ENCODE results near the gene MLLT10. TPM values are rescaled to one million over a fixed set of nuclear protein-coding genes. Genes with fewer than 3 reads are reported as not detected.

MLLT10 gene
- total and polyA plus RNA-seq, 2 donors (not counting 3 experiments of a cell fraction or from before 2014, with no cell fraction given): 35.4 to 54.0 TPM

GRCh38 chr10:21488957-21489446 is 45.0 kb upstream of the MLLT10 start:
- no peaks in the 10 kb centered on the region for H3K9me3 ChIP-seq (replicated peaks; ENCODE audit: control insufficient read depth, insufficient read depth, low read length)
- H3K9me1 ChIP-seq (replicated peaks; ENCODE audit: control insufficient read depth, extremely low read depth, insufficient read depth, low read length): no peaks in the 10 kb centered on the region
- H3K79me2 ChIP-seq (ENCODE audit: control insufficient read depth, insufficient read depth, low read length): no peaks in the 10 kb centered on the region
- no peak overlapping the region for H3K9ac ChIP-seq (replicated peaks; ENCODE audit: extremely low read depth, insufficient read depth, low read length)
- no peak overlapping the region for H2AFZ ChIP-seq (ENCODE audit: low read depth, low read length)
- no peak overlapping the region for H3K4me2 ChIP-seq (ENCODE audit: insufficient read depth, low read length)
- no peak overlapping the region for H3K4me3 ChIP-seq (replicated peaks in 1 of 3; ENCODE audit: insufficient read depth in 1 of 3, low read depth in 1 of 3, low read length in 3 of 3)
- ChIA-PET POLR2A (no interaction called here), CTCF (interaction anchor here (0.7 to 1.5 kb wide), 5 partner anchors 8 to 210 kb away, joined by 3 to 5 read pairs (median 3); no protein-coding TSS in a partner anchor)
- no peaks in the 10 kb centered on the region for H3K4me1 ChIP-seq (ENCODE audit: control insufficient read depth, extremely low read depth, insufficient read depth, low read length)
- DNase-seq (ENCODE audit: low read depth, low spot score): no peak
- no peak overlapping the region for H3K27ac ChIP-seq (ENCODE audit: insufficient read depth, low read depth, low read length)
- H4K20me1 ChIP-seq (replicated peaks; ENCODE audit: control insufficient read depth, extremely low read depth, insufficient read depth, low read length): no peaks in the 10 kb centered on the region
- intact Hi-C loops (cut with micrococcal nuclease): no loop called here
- H3K36me3 ChIP-seq (ENCODE audit: control insufficient read depth in 2 of 2, extremely low read depth in 1 of 2, insufficient read depth in 2 of 2, low read length in 2 of 2): no peaks in the 10 kb centered on the region
- dilution Hi-C loops (cut with MboI; ENCODE audit: extremely low pct_ligation_motif_present, low sequenced_read_pairs): no loop called here
- H3K27me3 ChIP-seq (ENCODE audit: control insufficient read depth in 2 of 2, insufficient read depth in 2 of 2, low read length in 2 of 2): no peaks in the 10 kb centered on the region
- no peak for TF ChIP-seq POLR2A (IDR thresholded peaks at IDR 0.05; ENCODE audit: low read depth, low read length)
- no peak for TF ChIP-seq MAX (IDR thresholded peaks at IDR 0.05; ENCODE audit: insufficient read depth, insufficient read length)
- no peak for TF ChIP-seq MYC (IDR thresholded peaks at IDR 0.05; ENCODE audit: low read depth, low read length)
- TF ChIP-seq EZH2 (IDR thresholded peaks at IDR 0.05; ENCODE audit: borderline replicate concordance, low read depth, low read length, severe bottlenecking): no peak
- TF ChIP-seq POLR2AphosphoS5 (IDR thresholded peaks at IDR 0.05; ENCODE audit: insufficient read depth, low read depth, low read length): no peak
- no peak for TF ChIP-seq FOS (IDR thresholded peaks at IDR 0.05; ENCODE audit: borderline replicate concordance, insufficient read depth, low read length)
- no peak for TF ChIP-seq GATA2 (IDR thresholded peaks at IDR 0.05; ENCODE audit: insufficient read depth, insufficient read length, low read depth, low read length)
- no peak for TF ChIP-seq CTCF (IDR thresholded peaks at IDR 0.05; ENCODE audit: extremely low read depth in 1 of 2, insufficient read depth in 1 of 2, low read depth in 1 of 2, low read length in 2 of 2)
- TF ChIP-seq JUN (IDR thresholded peaks at IDR 0.05; ENCODE audit: borderline replicate concordance, insufficient read depth, insufficient read length, low read depth): no peak
- no TSS peak for BruUV-seq (replicated peaks)
- no peak for FAIRE-seq

Measured in endothelial cell of umbilical vein (primary cell).